Mesendoderm (in vitro differentiated cells): ENCODE results near the gene CAMK1.

Source experiments
- DNase-seq: peaks from one replicate; pipeline ENCODE4 v3.0.0; 2013
- H2AK5ac ChIP-seq: 2 replicates; pipeline ENCODE4 v1.6.1; 2013; ENCODE audit warnings: low read length, inconsistent platforms
- H2BK120ac ChIP-seq: 2 replicates; pipeline ENCODE4 v1.6.1; 2013; ENCODE audit warnings: low read depth, mild to moderate bottlenecking, low read length, moderate library complexity, mixed read lengths
- H2BK15ac ChIP-seq: replicated peaks from 2 replicates; pipeline ENCODE4 v1.6.1; 2013; ENCODE audit warnings: low read depth, mild to moderate bottlenecking, moderate library complexity
- H2BK5ac ChIP-seq: 2 replicates; pipeline ENCODE4 v1.6.1; 2013; ENCODE audit warnings: low read length, inconsistent platforms
- H3K18ac ChIP-seq: 2 replicates; pipeline ENCODE4 v1.6.1; 2013; ENCODE audit warnings: mild to moderate bottlenecking, low read length, mixed read lengths
- H3K23ac ChIP-seq: one replicate; pipeline ENCODE4 v1.6.1; 2013; ENCODE audit warnings: low read length
- H3K27ac ChIP-seq: 2 replicates; pipeline ENCODE4 v1.5.1; 2013; ENCODE audit warnings: low read depth, mild to moderate bottlenecking, inconsistent platforms, low read length, moderate library complexity
- H3K27me3 ChIP-seq: 2 replicates; pipeline ENCODE4 v1.6.1; 2013; ENCODE audit warnings: low read length, control low read depth, mild to moderate bottlenecking, inconsistent platforms; ENCODE audit not compliant: insufficient read depth, poor library complexity
- H3K36me3 ChIP-seq: 2 replicates; pipeline ENCODE4 v1.6.1; 2013; ENCODE audit warnings: low read length, inconsistent platforms; ENCODE audit not compliant: control insufficient read depth, insufficient read depth
- H3K4ac ChIP-seq: one replicate; pipeline ENCODE4 v1.6.1; 2013; ENCODE audit warnings: low read depth, mild to moderate bottlenecking, low read length, moderate library complexity
- H3K4me1 ChIP-seq: 2 replicates; pipeline ENCODE4 v1.6.1; 2013; ENCODE audit warnings: low read depth, low read length, inconsistent platforms; ENCODE audit not compliant: control insufficient read depth
- H3K4me2 ChIP-seq: 2 replicates; pipeline ENCODE4 v1.6.1; 2013; ENCODE audit warnings: low read length
- H3K4me3 ChIP-seq: 2 replicates; pipeline ENCODE4 v1.5.1; 2013; ENCODE audit warnings: mild to moderate bottlenecking, low read length
- H3K56ac ChIP-seq: one replicate; pipeline ENCODE4 v1.6.1; 2013; ENCODE audit warnings: low read length
- H3K79me1 ChIP-seq: 2 replicates; pipeline ENCODE4 v1.6.1; 2013; ENCODE audit warnings: low read length, inconsistent platforms
- H3K79me2 ChIP-seq: 2 replicates; pipeline ENCODE4 v1.6.1; 2013; ENCODE audit warnings: mild to moderate bottlenecking, low read length; ENCODE audit not compliant: control insufficient read depth, insufficient read depth
- H3K9ac ChIP-seq: 2 replicates; pipeline ENCODE4 v1.6.1; 2013; ENCODE audit warnings: low read length, inconsistent platforms
- H4K5ac ChIP-seq: one replicate; pipeline ENCODE4 v1.6.1; 2013; ENCODE audit warnings: low read length
- H4K8ac ChIP-seq: one replicate; pipeline ENCODE4 v1.6.1; 2013; ENCODE audit warnings: low read depth, mild to moderate bottlenecking, control low read depth, low read length, moderate library complexity
- WGBS: extraction: QIAGEN DNeasy Blood & Tissue Kit; methylation state at CpG from one replicate; pipeline ENCODE4 v1.1.7; 2013; ENCODE audit warnings: low lambda C conversion rate, missing lambda C conversion rate; ENCODE audit not compliant: insufficient coverage; ENCODE audit errors: extremely low coverage; 5-methylcytosine and 5-hydroxymethylcytosine counted together

CAMK1 gene

DNA sequence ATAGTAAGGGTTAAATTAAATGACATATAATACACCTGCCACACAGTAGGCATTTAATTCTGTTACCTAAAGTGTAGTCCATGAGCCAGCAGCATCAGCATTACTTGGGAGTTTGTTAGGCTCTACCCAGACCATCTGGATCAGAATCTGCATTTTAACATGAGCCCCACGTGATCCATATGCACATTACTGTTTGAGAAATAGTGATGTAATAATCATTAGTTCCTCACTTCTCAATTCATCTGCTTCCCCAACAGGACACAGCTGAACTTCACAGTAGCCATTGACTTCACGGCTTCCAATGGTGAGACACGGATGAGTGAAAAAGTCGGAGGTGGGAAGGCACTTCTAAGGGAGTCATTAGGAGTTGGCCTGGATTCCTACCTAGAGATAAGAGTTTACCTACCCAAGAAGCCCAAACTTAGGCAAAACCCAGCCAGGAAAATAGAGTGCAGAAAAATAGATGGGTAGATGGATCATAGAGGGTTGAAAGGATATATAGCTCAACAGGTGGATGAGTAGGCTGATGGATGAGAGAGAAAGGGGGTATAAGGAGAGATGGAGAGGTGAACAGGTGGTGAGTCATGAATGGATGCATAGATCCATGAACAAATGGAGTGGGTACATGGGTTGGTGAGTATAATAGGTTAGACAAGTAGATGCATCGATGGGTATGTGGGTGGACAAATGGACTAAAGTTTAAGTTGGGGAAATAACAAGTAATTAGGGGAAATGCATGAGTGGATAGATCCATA lies 52.8 kb downstream of the CAMK1 start:
- Histone ChIP-seq H2BK120ac (no peak overlapping the region), H3K4me1 (no peaks in the 10 kb centered on the region), H2AK5ac (no peak overlapping the region), H3K79me1 (no peaks in the 10 kb centered on the region), H3K18ac (no peak overlapping the region), H2BK5ac (no peak overlapping the region), H3K4me3 (no peak overlapping the region), H3K4me2 (no peak overlapping the region), H3K79me2 (no peaks in the 10 kb centered on the region), H3K56ac (no peak overlapping the region), H3K27ac (no peak overlapping the region), H3K4ac (no peak overlapping the region), H4K5ac (no peak overlapping the region), H3K23ac (no peak overlapping the region), H4K8ac (no peak overlapping the region), H3K36me3 (no peaks in the 10 kb centered on the region), H3K9ac (no peak overlapping the region), H3K27me3 (no peaks in the 10 kb centered on the region), H2BK15ac (no peak overlapping the region)
- no peak for DNase-seq
- no CpG with 5 or more reads among the region's 5 CpGs for WGBS

DNA sequence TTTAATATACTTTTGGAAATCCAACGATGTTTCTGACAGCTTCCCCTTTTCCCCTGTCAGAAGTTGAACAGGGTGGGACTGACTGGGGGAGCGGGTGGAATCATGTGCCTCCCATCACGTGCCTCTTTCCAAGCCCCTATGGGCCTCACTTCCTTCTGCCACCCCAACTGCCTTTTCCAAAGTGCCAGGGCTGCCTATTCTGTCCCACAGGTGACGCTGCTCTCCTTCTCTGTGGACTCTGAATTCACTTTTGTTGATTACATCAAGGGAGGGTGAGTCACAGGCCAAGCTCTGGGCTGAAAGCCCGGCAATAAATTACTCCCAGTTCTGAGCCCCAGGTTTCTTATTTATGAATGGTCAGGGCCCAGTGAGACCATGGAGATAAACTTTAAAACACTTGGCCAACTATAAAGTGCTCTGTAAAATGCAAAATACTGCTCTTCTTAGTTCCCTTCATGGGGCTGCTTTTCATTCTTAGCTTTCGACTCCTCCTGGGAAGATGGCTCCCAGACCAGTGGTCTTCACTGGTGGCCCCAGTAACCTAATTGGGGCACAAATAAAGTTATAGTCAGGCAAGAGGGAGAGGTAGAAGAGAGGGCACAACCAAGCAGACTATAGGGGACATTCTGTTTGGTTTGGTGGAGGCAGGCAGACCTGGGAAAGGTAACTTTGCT lies 53.8 kb downstream of the CAMK1 start:
- Histone ChIP-seq H3K27me3 (no peaks in the 10 kb centered on the region), H3K18ac (no peak overlapping the region), H3K4me2 (no peak overlapping the region), H3K36me3 (no peaks in the 10 kb centered on the region), H2BK15ac (no peak overlapping the region), H2AK5ac (no peak overlapping the region), H3K9ac (no peak overlapping the region), H3K79me2 (no peaks in the 10 kb centered on the region), H3K27ac (no peak overlapping the region), H4K8ac (no peak overlapping the region), H3K56ac (no peak overlapping the region), H3K4me1 (no peaks in the 10 kb centered on the region), H3K4me3 (no peak overlapping the region), H2BK120ac (no peak overlapping the region), H4K5ac (no peak overlapping the region), H2BK5ac (no peak overlapping the region), H3K4ac (no peak overlapping the region), H3K23ac (no peak overlapping the region), H3K79me1 (no peaks in the 10 kb centered on the region)
- no CpG with 5 or more reads among the region's 6 CpGs for WGBS
- peak; percentile 42 for DNase-seq

DNA sequence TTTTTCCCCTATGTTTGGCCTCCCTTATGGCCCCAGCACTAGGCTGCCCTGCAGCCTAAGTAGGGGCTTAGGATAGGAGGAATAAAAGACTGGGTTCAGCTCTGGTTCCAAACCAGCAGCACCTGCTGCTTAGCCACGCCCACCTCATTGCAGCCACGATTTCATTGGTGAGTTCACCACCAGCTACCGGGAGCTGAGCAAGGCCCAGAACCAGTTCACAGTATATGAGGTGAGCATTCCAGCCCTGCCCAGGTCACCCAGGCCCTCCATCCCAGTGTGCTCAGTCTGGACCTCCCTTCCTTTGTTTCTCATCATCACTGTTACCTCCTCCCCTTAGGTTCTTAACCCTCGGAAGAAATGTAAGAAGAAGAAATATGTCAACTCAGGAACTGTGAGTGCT lies 54.6 kb downstream of the CAMK1 start:
- H2BK120ac ChIP-seq = no peak overlapping the region
- H2AK5ac ChIP-seq = no peak overlapping the region
- no peaks in the 10 kb centered on the region for H3K36me3 ChIP-seq
- no peak overlapping the region for H3K18ac ChIP-seq
- H3K4me2 ChIP-seq = no peak overlapping the region
- no CpG with 5 or more reads among the region's 4 CpGs for WGBS
- no peak overlapping the region for H3K9ac ChIP-seq
- no peak overlapping the region for H3K4me3 ChIP-seq
- no peak overlapping the region for H2BK5ac ChIP-seq
- no peak overlapping the region for H4K8ac ChIP-seq
- no peak overlapping the region for H3K27ac ChIP-seq
- no peaks in the 10 kb centered on the region for H3K79me2 ChIP-seq
- H3K79me1 ChIP-seq = no peaks in the 10 kb centered on the region
- H3K56ac ChIP-seq = no peak overlapping the region
- no peak overlapping the region for H2BK15ac ChIP-seq
- no peaks in the 10 kb centered on the region for H3K27me3 ChIP-seq
- no peak overlapping the region for H4K5ac ChIP-seq
- no peak overlapping the region for H3K23ac ChIP-seq
- DNase-seq = peak; percentile 44
- no peaks in the 10 kb centered on the region for H3K4me1 ChIP-seq
- H3K4ac ChIP-seq = no peak overlapping the region

DNA sequence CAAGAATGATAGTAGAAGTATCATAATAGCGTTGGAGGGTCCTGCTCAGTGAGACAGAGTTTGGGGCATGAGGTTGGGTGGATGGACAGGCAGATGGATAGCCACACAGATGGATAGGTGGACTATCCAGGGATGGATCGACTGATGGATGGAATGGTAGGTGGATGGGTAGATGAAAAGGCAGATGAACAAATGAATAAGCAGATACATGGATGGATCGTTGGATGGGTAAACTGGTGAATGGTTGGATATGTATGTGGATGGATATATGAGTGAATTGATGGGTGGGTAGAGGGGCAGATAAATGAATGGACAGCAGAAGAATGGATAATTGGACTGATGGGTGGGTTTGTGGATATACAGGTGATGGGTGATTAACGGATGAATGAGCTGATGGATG lies 56.6 kb downstream of the CAMK1 start:
- Histone ChIP-seq H3K23ac (no peak overlapping the region), H2BK120ac (no peak overlapping the region), H2AK5ac (no peak overlapping the region), H3K4me2 (no peak overlapping the region), H3K79me2 (no peaks in the 10 kb centered on the region), H3K9ac (no peak overlapping the region), H3K27ac (no peak overlapping the region), H2BK5ac (no peak overlapping the region), H3K4me1 (no peaks in the 10 kb centered on the region), H4K5ac (no peak overlapping the region), H4K8ac (no peak overlapping the region), H3K27me3 (no peaks in the 10 kb centered on the region), H3K4ac (no peak overlapping the region), H3K36me3 (no peaks in the 10 kb centered on the region), H2BK15ac (no peak overlapping the region), H3K4me3 (no peak overlapping the region), H3K18ac (no peak overlapping the region), H3K56ac (no peak overlapping the region), H3K79me1 (no peaks in the 10 kb centered on the region)
- no peak for DNase-seq
- 100% methylated on average over 1 of the region's 4 CpGs for WGBS

DNA sequence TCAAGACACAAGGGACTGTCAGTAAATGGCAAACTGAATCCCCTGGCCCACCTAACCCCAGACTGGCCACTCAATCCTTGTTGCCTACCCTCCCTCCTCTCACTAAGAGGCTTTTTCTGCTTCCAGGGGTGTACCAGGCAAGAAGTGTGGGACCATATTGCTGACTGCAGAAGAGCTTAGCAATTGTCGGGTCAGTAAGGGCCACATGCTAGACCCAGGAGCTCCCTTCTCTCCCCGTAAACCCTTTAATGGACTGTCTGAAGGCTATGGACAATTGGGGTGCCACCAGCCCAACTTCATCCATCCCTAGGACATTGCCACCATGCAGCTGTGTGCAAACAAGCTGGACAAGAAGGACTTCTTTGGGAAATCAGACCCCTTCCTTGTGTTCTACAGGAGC lies 57.3 kb downstream of the CAMK1 start:
- Histone ChIP-seq H2BK120ac (no peak overlapping the region), H3K56ac (no peak overlapping the region), H4K8ac (no peak overlapping the region), H3K23ac (no peak overlapping the region), H3K27ac (no peak overlapping the region), H3K18ac (no peak overlapping the region), H2AK5ac (no peak overlapping the region), H3K79me2 (no peaks in the 10 kb centered on the region), H3K4ac (no peak overlapping the region), H3K36me3 (no peaks in the 10 kb centered on the region), H3K27me3 (no peaks in the 10 kb centered on the region), H3K4me3 (no peak overlapping the region), H2BK5ac (no peak overlapping the region), H2BK15ac (no peak overlapping the region), H3K4me1 (no peaks in the 10 kb centered on the region), H3K4me2 (no peak overlapping the region), H3K79me1 (no peaks in the 10 kb centered on the region), H3K9ac (no peak overlapping the region), H4K5ac (no peak overlapping the region)
- DNase-seq = no peak
- no CpG with 5 or more reads among the region's 2 CpGs for WGBS
